Renal cortex interstitium (tissue), 15 donors: ENCODE data around the gene ADGRE3. TPM values are rescaled to one million over a fixed set of nuclear protein-coding genes. Genes with fewer than 3 reads are reported as not detected.

ENCODE experiments used
- DNase-seq, 11 donors: peaks; one replicate each; pipeline ENCODE4 v3.0.0-alpha.2; 2013; ENCODE audit warnings: low read depth in 9 of 11, low spot score in 4 of 11; ENCODE audit errors: extremely low read depth in 1 of 11
- long read RNA-seq, 16 experiments: transcript quantifications; one replicate each; lab custom pipeline, GENCODE V29; 2026
- polyA plus RNA-seq, 3 donors: library from polyadenylated mRNA; unstranded; fragments of 120-200 nt; gene quantifications; one replicate each; pipeline ENCODE4 v1.2.1, GENCODE V29; 2013; ENCODE audit not compliant: insufficient read length in 3 of 3

The ADGRE3 gene
- polyA plus RNA-seq: under 1 TPM; 0.16 to 0.23 (median 0.19) TPM
- long read RNA-seq, donor 1: 0 reads
- long read RNA-seq, donor 2: 0 reads
- long read RNA-seq, donor 3: 0 reads
- long read RNA-seq, donor 4: 0 reads
- long read RNA-seq, donor 5: 0 reads
- long read RNA-seq, donor 6: 0 reads
- long read RNA-seq, donor 7: 0 reads
- long read RNA-seq, donor 8: 0 reads
- long read RNA-seq, donor 9: 0 reads
- long read RNA-seq, donor 10: 0 reads
- long read RNA-seq, donor 11: 0 reads
- long read RNA-seq, donor 12: 0 reads
- long read RNA-seq, donor 13: 0 reads
- long read RNA-seq, donor 14: 0 reads
- long read RNA-seq, donor 15: 0 reads
- long read RNA-seq, donor 16: 0 reads

- DNase-seq: no peak
Observed at GRCh38 chr19:14674764-14675163, at the start of gene ADGRE3. TSS of gene ADGRE3 (minus strand) at chr19:14674844. CDS start at chr19:14674770, 74 bp downstream.

DNA sequence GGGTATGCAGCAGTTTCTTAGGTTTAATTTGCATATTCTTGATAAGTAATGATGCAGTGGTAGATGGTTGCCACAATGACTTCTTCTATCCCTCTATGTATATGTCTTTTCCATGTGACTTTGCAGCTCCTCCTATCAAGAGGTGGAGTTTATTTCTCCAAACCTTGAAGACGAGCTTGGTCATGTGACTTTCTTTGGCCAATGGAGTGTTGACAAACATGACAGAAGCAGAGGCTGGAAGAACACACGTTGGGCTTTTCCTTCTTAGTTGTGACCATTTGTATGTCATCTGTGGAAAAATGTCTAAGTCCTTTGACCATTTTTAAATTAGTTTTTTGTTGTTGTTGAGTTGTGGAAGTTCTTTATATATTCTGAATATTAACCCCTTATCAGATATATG is 47.5 kb upstream of the ADGRE3 start:
- DNase-seq: no peak

GRCh38 chr19:14719162-14719561 is 44.5 kb upstream of the ADGRE3 start:
- DNase-seq: no peak

- DNase-seq: no peak
Observed at GRCh38 chr19:14718522-14719116, 44.0 kb upstream of the ADGRE3 start.

DNA sequence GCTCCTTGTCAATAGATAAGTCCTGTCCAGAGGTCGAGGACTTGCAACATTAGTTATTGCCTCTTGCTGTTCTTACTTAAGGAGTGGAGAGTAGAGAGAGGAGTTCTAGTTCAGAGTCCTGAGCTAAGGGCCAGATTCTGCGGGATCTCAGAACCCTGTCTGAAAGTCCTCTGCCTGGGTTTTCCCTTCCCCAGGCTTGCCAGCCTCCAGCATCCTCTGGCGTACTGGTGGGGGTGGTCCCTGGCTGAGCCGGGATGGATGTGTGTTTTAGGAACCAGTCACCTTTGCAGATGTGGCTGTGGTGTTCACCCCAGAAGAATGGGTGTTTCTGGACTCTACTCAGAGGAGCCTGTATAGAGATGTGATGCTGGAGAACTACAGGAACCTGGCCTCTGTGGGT is 41.2 kb upstream of the ADGRE3 start:
- DNase-seq: no peak

GRCh38 chr19:14704450-14704849 is 29.8 kb upstream of the ADGRE3 start:
- DNase-seq: no peak

- no peak for DNase-seq
Observed at GRCh38 chr19:14703833-14704232, 29.2 kb upstream of the ADGRE3 start.

GRCh38 chr19:14700711-14701375 is 26.2 kb upstream of the ADGRE3 start:
- DNase-seq: no peak

GRCh38 chr19:14699641-14700040 is 25.0 kb upstream of the ADGRE3 start:
- DNase-seq: no peak

DNA sequence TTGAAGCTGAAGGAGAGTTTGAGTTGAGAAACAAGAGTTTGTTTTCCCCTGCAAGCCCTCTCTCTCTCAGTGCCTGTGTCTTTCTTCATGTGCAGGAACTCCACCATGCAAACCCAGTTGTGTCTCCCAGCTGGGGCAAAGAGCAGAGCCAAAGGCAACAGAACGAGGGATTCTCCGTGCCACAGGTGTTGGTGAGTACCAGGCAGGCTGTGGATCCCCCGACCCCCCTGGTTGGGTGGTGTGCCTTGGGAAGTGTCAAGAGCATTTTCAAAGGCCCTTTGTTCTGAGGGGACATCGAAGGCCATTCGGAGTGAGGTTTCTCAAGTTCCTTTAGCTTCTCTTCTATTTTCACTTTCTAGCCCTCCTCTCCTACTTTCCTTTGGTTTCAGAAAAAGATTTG is 20.8 kb upstream of the ADGRE3 start:
- DNase-seq: no peak

GRCh38 chr19:14694641-14695266 is 20.1 kb upstream of the ADGRE3 start:
- no peak for DNase-seq

- peak; percentile 75 to 86 (median 82) for DNase-seq
Observed at GRCh38 chr19:14689598-14690503, 15.2 kb upstream of the ADGRE3 start, which contains the start of gene ZNF333. TSS of gene ZNF333 (plus strand) at chr19:14690048. CDS start at chr19:14693492, 3,444 bp downstream.

GRCh38 chr19:14686411-14686810 is 11.8 kb upstream of the ADGRE3 start:
- no peak for DNase-seq

GRCh38 chr19:14683439-14683838 is 8.8 kb upstream of the ADGRE3 start:
- DNase-seq: no peak

GRCh38 chr19:14682084-14682483 is 7.4 kb upstream of the ADGRE3 start:
- no peak for DNase-seq

DNA sequence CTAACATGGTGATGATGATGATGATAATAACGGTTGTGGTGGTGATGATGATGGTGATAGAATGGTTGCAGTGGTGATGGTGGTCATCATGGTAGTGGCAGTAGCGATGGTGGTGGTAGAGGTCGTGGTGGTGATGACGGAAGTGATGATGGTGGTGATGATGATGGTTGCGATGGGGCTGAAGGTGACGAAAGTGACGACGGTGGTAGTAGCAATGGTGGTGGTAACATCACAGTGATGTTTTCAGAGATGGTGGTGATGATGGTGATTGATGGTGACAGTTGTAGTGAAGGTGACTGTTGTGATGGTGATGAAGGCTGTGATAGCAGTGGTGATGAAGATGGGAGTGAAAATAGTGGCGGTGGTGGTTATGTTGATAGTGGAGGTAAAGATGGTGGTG is 3.6 kb upstream of the ADGRE3 start:
- no peak for DNase-seq

GRCh38 chr19:14677464-14677863 is 2.8 kb upstream of the ADGRE3 start:
- DNase-seq: no peak

DNA sequence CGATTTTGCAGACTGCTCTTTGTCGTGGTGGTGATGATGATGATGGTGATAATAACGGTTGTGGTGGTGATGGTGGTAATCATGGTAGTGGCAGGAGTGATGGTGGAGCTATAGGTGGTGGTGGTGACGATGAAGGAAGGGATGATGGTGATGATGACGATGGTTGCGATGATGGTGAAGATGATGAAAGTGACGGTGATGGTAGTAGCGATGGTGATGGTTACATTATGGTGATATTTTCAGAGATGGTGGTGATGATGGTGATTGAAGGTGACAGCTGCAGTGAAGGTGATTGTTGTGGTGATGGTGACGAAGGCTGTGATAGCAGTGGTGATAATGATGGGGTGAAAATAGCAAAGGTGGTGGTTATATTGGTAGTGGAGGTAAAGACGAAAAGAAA is 2.1 kb upstream of the ADGRE3 start:
- no peak for DNase-seq

DNA sequence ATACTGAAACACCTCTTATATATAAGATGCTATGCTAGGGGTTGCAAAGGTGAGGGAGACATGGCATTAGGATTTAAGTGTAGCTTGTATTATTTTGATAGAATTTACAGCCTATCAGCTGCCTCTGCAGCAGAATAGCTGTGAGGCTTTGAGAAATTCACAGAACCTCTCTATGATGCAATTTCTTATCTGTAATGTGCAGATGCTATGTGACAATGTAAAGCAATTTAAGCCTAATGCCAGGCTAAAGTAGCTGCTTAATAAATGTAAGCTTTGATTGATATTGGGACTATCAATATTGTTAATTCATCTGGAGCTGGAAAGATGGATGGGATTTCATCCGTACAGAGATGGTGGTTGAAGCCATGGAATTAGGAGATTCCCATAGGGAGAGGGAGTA is 1.6 kb downstream of the ADGRE3 start:
- no peak for DNase-seq
